ENCODE results near the gene APOL3. TPM values are rescaled to one million over a fixed set of nuclear protein-coding genes. Genes with fewer than 3 reads are reported as not detected.

Gene APOL3
- total RNA-seq, 1 experiment from 2014 or later: not detected

DNA sequence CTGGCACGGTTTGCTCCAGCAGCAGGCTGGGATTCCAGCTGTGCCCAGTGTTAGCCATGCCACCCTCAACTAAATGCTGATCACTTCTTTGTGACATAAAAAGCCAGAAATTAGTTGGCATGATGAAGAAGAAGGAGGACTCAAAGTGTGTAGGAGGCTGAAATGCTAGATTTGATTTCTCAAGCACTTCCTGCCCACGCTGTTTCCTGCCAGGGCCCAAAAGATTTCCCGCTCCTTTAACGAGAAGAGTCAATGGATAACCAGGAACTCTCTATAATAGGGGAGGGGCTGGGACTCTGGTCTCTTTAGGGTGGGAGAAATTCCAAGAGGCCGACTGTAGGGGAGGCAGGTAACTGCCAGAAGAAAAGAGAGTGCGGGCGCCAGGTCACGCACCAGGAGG lies 26.4 kb downstream of the APOL3 start:
- peaks cover 24% of the 10 kb centered on the region for H3K27me3 Mint-ChIP-seq (ENCODE audit: low read depth)
- no peak overlapping the region for H3K23ac ChIP-seq (ENCODE audit: insufficient read length, low read depth, low read length)
- no peak overlapping the region for H4K5ac ChIP-seq (ENCODE audit: insufficient read length, low read depth, low read length)
- no peak overlapping the region for H3K27ac ChIP-seq (ENCODE audit: insufficient read length, low read depth, low read length)
- no peaks in the 10 kb centered on the region for H3K23me2 ChIP-seq (ENCODE audit: insufficient read length, low read depth, low read length, poor library complexity, severe bottlenecking)
- H3K27ac Mint-ChIP-seq: no peak overlapping the region
- no peak overlapping the region for H2BK5ac ChIP-seq (ENCODE audit: insufficient read length, low read length)
- H3K9ac ChIP-seq (ENCODE audit: extremely low read depth, insufficient read length, low read length): no peak overlapping the region
- no peak overlapping the region for H2BK120ac ChIP-seq (ENCODE audit: low read depth, low read length, poor library complexity, severe bottlenecking)
- no peaks in the 10 kb centered on the region for H3K79me2 ChIP-seq (ENCODE audit: insufficient read depth, low read length)
- no peak overlapping the region for H2BK12ac ChIP-seq (ENCODE audit: insufficient read length, low read depth, low read length)
- H3K4ac ChIP-seq (ENCODE audit: low read depth, low read length): no peak overlapping the region
- no peak for DNase-seq
- no peaks in the 10 kb centered on the region for H3K9me3 ChIP-seq (ENCODE audit: control insufficient read depth, low read depth, low read length)
- H2AK5ac ChIP-seq (ENCODE audit: insufficient read length, low read length): no peak overlapping the region
- peaks cover 14 to 28% of the 10 kb centered on the region in 2 experiments for H3K4me1 Mint-ChIP-seq
- H3K27me3 ChIP-seq (ENCODE audit: insufficient read depth, low read length): peaks cover 3% of the 10 kb centered on the region; the same call in 1 of the 2 replicates
- no peak overlapping the region for H2BK15ac ChIP-seq (ENCODE audit: low read depth, low read length)
- H3K56ac ChIP-seq (ENCODE audit: insufficient read length, low read depth, low read length): no peak overlapping the region
- no peaks in the 10 kb centered on the region for H4K20me1 ChIP-seq (ENCODE audit: control insufficient read depth, insufficient read depth, insufficient read length)
- no peak overlapping the region for H4K91ac ChIP-seq (ENCODE audit: insufficient read length, low read depth, low read length)
- no peak overlapping the region for H3K4me3 Mint-ChIP-seq
- WGBS (ENCODE audit: extremely low coverage, insufficient read length, low lambda C conversion rate): no CpG with 5 or more reads among the region's 8 CpGs
- no peak overlapping the region for H3T11ph ChIP-seq (ENCODE audit: low read length)
- TF ChIP-seq, protein P1, sequence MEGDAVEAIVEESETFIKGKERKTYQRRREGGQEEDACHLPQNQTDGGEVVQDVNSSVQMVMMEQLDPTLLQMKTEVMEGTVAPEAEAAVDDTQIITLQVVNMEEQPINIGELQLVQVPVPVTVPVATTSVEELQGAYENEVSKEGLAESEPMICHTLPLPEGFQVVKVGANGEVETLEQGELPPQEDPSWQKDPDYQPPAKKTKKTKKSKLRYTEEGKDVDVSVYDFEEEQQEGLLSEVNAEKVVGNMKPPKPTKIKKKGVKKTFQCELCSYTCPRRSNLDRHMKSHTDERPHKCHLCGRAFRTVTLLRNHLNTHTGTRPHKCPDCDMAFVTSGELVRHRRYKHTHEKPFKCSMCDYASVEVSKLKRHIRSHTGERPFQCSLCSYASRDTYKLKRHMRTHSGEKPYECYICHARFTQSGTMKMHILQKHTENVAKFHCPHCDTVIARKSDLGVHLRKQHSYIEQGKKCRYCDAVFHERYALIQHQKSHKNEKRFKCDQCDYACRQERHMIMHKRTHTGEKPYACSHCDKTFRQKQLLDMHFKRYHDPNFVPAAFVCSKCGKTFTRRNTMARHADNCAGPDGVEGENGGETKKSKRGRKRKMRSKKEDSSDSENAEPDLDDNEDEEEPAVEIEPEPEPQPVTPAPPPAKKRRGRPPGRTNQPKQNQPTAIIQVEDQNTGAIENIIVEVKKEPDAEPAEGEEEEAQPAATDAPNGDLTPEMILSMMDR (conservative IDR thresholded peaks at IDR 0.05): no peak
- no peaks in the 10 kb centered on the region for H3K4me1 ChIP-seq (ENCODE audit: insufficient read depth, low read length)
- no peaks in the 10 kb centered on the region for H3K36me3 Mint-ChIP-seq (ENCODE audit: insufficient read depth in 1 of 3, low read depth in 3 of 3)
- no peak overlapping the region for H3K14ac ChIP-seq (ENCODE audit: insufficient read depth, low read length)
- H3K18ac ChIP-seq (ENCODE audit: insufficient read length, low read depth, low read length): no peak overlapping the region
- H3K9me3 Mint-ChIP-seq: no peaks in the 10 kb centered on the region; a peak in 1 of 5 replicates
- H2BK20ac ChIP-seq (ENCODE audit: low read depth, low read length, poor library complexity, severe bottlenecking): no peak overlapping the region
- no peak overlapping the region for H4K8ac ChIP-seq (replicated peaks; ENCODE audit: insufficient read length, low read depth, low read length)
- no peak overlapping the region for H3K4me2 ChIP-seq (ENCODE audit: insufficient read depth, insufficient read length, low read length)
- H2AFZ ChIP-seq (ENCODE audit: low read length): no peak overlapping the region
- no peaks in the 10 kb centered on the region for H3K79me1 ChIP-seq (ENCODE audit: insufficient read depth, low read depth, low read length, poor library complexity, severe bottlenecking)
